K562 (cell line): Measurements from ENCODE around the gene SNAPC5. TPM values are rescaled to one million over a fixed set of nuclear protein-coding genes. Genes with fewer than 3 reads are reported as not detected.
A peak's percentile ranks its signal among the peaks of the same experiment; 100 is the strongest.

Source experiments
- CEBPZ ChIP-seq: fragments of 150-350 bp; IDR thresholded peaks from 2 replicates; pipeline ENCODE4 v1.6.1; 2014; ENCODE audit warnings: low read depth, mild to moderate bottlenecking, low read length, borderline replicate concordance
- NFATC3 ChIP-seq: fragments of 450-650 bp; IDR thresholded peaks from 2 replicates; pipeline ENCODE4 v1.6.1; 2017; ENCODE audit warnings: mild to moderate bottlenecking
- RBFOX2 ChIP-seq: fragments of 200-400 bp; formaldehyde crosslinking; IDR thresholded peaks from 2 replicates; pipeline ENCODE4 v1.6.1; 2017; ENCODE audit warnings: low read depth, mild to moderate bottlenecking, low read length, moderate library complexity
- REST ChIP-seq, 2 experiments: fragments of 450-650 bp; formaldehyde crosslinking in 1 of 2; IDR thresholded peaks; 2 replicates each; pipeline versions ENCODE4 v1.4.0 to v1.6.1; 2014 to 2020; ENCODE audit warnings: mild to moderate bottlenecking in 2 of 2, borderline replicate concordance in 1 of 2, low read depth in 1 of 2
- SIN3A ChIP-seq, 2 experiments: fragments of 150-350 bp in 1 of 2; IDR thresholded peaks; 2 replicates each; pipeline ENCODE4 v1.6.1; 2011 to 2016; ENCODE audit warnings: borderline replicate concordance in 2 of 2, low read depth in 2 of 2, low read length in 2 of 2, mild to moderate bottlenecking in 2 of 2, moderate library complexity in 2 of 2; ENCODE audit not compliant: control insufficient read depth in 1 of 2
- TAF9B ChIP-seq: fragments of 450-650 bp; IDR thresholded peaks from 2 replicates; pipeline ENCODE4 v1.6.1; 2018; ENCODE audit warnings: mild to moderate bottlenecking; ENCODE audit not compliant: partially characterized antibody
- THAP12 ChIP-seq: fragments of 250-450 bp; sonication (Bioruptor Pico); IDR thresholded peaks from 2 replicates; pipeline ENCODE4 v1.9.0; 2021; ENCODE audit warnings: mild to moderate bottlenecking, inconsistent platforms
- ZNF316 ChIP-seq: fragments of 450-650 bp; IDR thresholded peaks from 2 replicates; pipeline ENCODE4 v1.6.1; 2016
- ZNF511 ChIP-seq: sonication (generic); formaldehyde crosslinking; IDR thresholded peaks from 2 replicates; pipeline ENCODE4 v1.8.0; 2022; ENCODE audit warnings: mild to moderate bottlenecking, missing genetic modification reagents
- ZSCAN32 ChIP-seq: fragments of 450-650 bp; formaldehyde crosslinking; IDR thresholded peaks from 2 replicates; pipeline ENCODE4 v1.4.0; 2020; ENCODE audit warnings: mild to moderate bottlenecking, moderate library complexity
- polyA plus RNA-seq, 8 experiments: library from polyadenylated mRNA; depleted of rRNA in 4 of 8; stranded (reverse) in 5 of 8; unstranded in 3 of 8; fragments of >200 nt; fragmentation: Nextera tagmentation in 2 of 8; fragmentation: Illumina TruSeq in 1 of 8; extraction: Ambion mirVana in 2 of 8; extraction: Trizol in 1 of 8; gene quantifications; 2 replicates each; pipeline versions ENCODE4 v1.2.1 to v1.2.3, GENCODE V29; 2011 to 2014; ENCODE audit warnings: inconsistent platforms in 1 of 8, missing spikeins in 1 of 8
- total RNA-seq, 7 experiments: library from RNA; depleted of rRNA in 6 of 7; stranded (reverse); fragments of >200 nt in 6 of 7; fragmentation: Illumina TruSeq in 2 of 7; extraction: Trizol in 2 of 7; gene quantifications; 2 replicates each; pipeline versions ENCODE4 v1.2.1 to v1.2.3, GENCODE V29; 2011 to 2021; ENCODE audit warnings: low replicate concordance in 1 of 7

The SNAPC5 gene
- total and polyA plus RNA-seq, 9 of the 15 experiments (the other 6 are each of a cell fraction or from before 2014, with no cell fraction given): 52.8 to 155 (median 96.5) TPM

- TF ChIP-seq ZNF511 (peak; percentile 54; the same call in 1 of the 2 replicates), RBFOX2 (peak; percentile 85), NFATC3 (peak; percentile 88; the same call in 1 of the 2 replicates), TAF9B (peak; percentile 99), REST (IDR thresholded peaks at IDR 0.05; ENCODE audit: borderline replicate concordance) (no peak), REST (CRISPR knock-in tag; IDR thresholded peaks at IDR 0.05; ENCODE audit: low read depth) (0 out of 2 replicates have a peak, but pooled peaks have one; percentile 30), ZSCAN32 (CRISPR knock-in tag) (peak; percentile 41; the same call in 1 of the 2 replicates), THAP12 (CRISPR knock-in tag) (peak; percentile 93), SIN3A (IDR thresholded peaks at IDR 0.05; ENCODE audit: borderline replicate concordance in 2 of 2, control insufficient read depth in 1 of 2, low read depth in 2 of 2, low read length in 2 of 2) (peak; percentile 76 to 89; a peak in 3 of 4 replicates), ZNF316 (no peak; the same call in 1 of the 2 replicates), CEBPZ (no peak)
These were observed 7.2 kb upstream of the SNAPC5 start, which contains the start of the genes RPL4 and ZWILCH (continued) for GRCh38 chr15:66504563-66505429.
